ENCODE data around the gene GZMM. TPM values are rescaled to one million over a fixed set of nuclear protein-coding genes. Genes with fewer than 3 reads are reported as not detected.

The GZMM gene
- total RNA-seq, result not detected in 2 replicates

GRCh38 chr19:543910-544608 lies at the start of gene GZMM:
Gene GZMM (plus strand): TSS chr19:544053. CDS start chr19:544072, 19 bp downstream.

DNA sequence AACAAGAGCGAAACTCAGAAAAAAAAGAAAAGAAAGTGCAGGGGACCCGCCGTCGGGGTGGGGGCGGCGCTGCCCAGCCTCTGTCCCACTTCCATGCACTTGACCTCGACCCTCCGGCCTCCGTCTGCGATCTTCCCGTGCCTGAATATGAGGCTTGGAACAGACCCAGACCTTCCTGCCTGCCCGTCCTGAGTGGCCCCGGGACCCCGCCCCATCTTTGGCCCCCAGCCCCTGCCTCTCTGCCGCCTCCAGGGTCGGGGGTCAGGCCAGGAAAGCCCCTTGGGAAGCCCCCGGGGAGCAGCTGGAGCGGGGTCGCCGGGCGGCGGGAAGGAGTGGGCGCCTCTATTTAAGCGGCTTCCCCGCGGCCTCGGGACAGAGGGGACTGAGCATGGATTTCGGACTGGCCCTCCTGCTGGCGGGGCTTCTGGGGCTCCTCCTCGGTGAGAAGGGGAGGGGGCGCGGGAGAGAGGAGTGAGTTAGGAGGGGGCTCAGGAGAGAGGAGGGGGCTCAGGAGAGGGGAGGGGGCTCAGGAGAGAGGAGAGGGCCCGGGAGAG lies 47.7 kb upstream of the GZMM start, which contains the start of gene MADCAM1:
Gene MADCAM1, plus strand, starts transcription at position 375 of the 554 bp plus-strand sequence. Its CDS starts 14 bp downstream, at position 389.

GRCh38 chr19:507286-508203 lies 36.3 kb upstream of the GZMM start, which contains the start of gene TPGS1:
Gene TPGS1 (plus strand): TSS chr19:507497. CDS start chr19:507507, 10 bp downstream.

DNA sequence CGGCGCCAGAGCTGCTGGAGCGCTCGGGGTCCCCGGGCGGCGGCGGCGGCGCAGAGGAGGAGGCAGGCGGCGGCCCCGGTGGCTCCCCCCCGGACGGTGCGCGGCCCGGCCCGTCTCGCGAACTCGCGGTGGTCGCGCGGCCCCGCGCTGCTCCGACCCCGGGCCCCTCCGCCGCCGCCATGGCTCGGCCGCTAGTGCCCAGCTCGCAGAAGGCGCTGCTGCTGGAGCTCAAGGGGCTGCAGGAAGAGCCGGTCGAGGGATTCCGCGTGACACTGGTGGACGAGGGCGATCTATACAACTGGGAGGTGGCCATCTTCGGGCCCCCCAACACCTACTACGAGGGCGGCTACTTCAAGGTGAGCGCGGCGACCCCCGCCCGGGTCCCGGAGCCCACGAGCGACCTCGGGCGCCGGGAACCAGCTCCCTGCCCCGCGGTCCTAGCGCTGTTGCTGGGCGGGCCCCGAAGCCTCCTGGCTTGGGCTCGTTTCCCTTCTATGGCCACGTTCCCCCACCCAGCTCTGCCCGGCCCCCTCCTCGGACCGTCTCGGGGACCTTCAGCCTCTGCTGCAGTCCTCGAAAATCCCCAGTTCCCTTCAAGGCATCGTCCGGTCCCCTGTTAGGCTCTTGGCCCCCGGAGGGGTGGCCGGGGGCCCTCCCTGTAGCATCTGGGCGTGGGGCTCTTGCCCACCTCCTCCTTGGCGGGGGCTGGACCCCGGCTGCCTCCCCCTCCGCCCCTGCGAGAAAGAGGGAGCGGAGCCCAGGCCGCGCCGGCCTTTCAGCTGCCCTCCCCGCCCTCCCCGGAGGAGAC lies 11.9 kb upstream of the GZMM start, which contains the start of gene CDC34:
Gene CDC34, plus strand, starts transcription at position 8 of the 808 bp plus-strand sequence. Its CDS starts 172 bp downstream, at position 180.

GRCh38 chr19:572140-572742 lies 28.4 kb downstream of the GZMM start, which contains the start of gene BSG:
Gene BSG (plus strand): TSS chr19:572596. CDS start chr19:572635, 39 bp downstream.

GRCh38 chr19:589693-590395 lies 46.0 kb downstream of the GZMM start, which contains the start of gene HCN2:
Gene HCN2 (plus strand): TSS chr19:589881. CDS start chr19:589946, 65 bp downstream.

Other genes starting within 250 kb of the GZMM start
- 25.7 and 26.4 TPM in 2 replicates for gene MIER2, start 199.3 kb upstream of the GZMM start, total RNA-seq
- under 0.01 and 0.10 TPM in 2 replicates for gene C2CD4C, start 134.9 kb upstream of the GZMM start, total RNA-seq
- gene SHC2, start 83.0 kb upstream of the GZMM start, total RNA-seq, result 2.3 and 4.3 TPM in 2 replicates
- gene MADCAM1, start 47.6 kb upstream of the GZMM start, total RNA-seq, result 0.05 TPM in 1 of 2 replicates, not detected in the other
- 40.9 and 48.2 TPM in 2 replicates for gene TPGS1, start 36.6 kb upstream of the GZMM start, total RNA-seq
- 111 and 117 TPM in 2 replicates for gene CDC34, start 12.3 kb upstream of the GZMM start, total RNA-seq
- gene BSG, start 28.5 kb downstream of the GZMM start, total RNA-seq, result 537 and 604 TPM in 2 replicates
- 0.07 and 0.10 TPM in 2 replicates for gene HCN2, start 45.8 kb downstream of the GZMM start, total RNA-seq
- 27.9 and 38.4 TPM in 2 replicates for gene POLRMT, start 89.5 kb downstream of the GZMM start, total RNA-seq
- not detected in 2 replicates for gene FGF22, start 95.8 kb downstream of the GZMM start, total RNA-seq
- 90.7 and 99.4 TPM in 2 replicates for gene RNF126, start 119.2 kb downstream of the GZMM start, total RNA-seq
- gene FSTL3, start 132.3 kb downstream of the GZMM start, total RNA-seq, result 103 and 104 TPM in 2 replicates
- not detected in 2 replicates for gene PRSS57, start 151.4 kb downstream of the GZMM start, total RNA-seq
- gene PALM, start 164.9 kb downstream of the GZMM start, total RNA-seq, result 5.9 and 6.9 TPM in 2 replicates
- not detected in 2 replicates for gene MISP, start 207.1 kb downstream of the GZMM start, total RNA-seq

All from mammary microvascular endothelial cell (primary cell).